GM21423 (cell line): ENCODE measurements around the gene USP17L28.
"Not testable (repeated sequence)": the region's sequence is repeated elsewhere in the genome, so short reads cannot be mapped to it uniquely, and the experiment has no call there.

Source experiments
- ATAC-seq: cut with Tn5 transposase; IDR thresholded peaks from one replicate; pipeline ENCODE4 v1.9.1; 2021; ENCODE audit warnings: mild to moderate bottlenecking, moderate library complexity; ENCODE audit not compliant: unreplicated experiment

The USP17L28 gene, protein sequence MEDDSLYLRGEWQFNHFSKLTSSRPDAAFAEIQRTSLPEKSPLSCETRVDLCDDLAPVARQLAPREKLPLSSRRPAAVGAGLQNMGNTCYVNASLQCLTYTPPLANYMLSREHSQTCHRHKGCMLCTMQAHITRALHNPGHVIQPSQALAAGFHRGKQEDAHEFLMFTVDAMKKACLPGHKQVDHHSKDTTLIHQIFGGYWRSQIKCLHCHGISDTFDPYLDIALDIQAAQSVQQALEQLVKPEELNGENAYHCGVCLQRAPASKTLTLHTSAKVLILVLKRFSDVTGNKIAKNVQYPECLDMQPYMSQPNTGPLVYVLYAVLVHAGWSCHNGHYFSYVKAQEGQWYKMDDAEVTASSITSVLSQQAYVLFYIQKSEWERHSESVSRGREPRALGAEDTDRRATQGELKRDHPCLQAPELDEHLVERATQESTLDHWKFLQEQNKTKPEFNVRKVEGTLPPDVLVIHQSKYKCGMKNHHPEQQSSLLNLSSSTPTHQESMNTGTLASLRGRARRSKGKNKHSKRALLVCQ

DNA sequence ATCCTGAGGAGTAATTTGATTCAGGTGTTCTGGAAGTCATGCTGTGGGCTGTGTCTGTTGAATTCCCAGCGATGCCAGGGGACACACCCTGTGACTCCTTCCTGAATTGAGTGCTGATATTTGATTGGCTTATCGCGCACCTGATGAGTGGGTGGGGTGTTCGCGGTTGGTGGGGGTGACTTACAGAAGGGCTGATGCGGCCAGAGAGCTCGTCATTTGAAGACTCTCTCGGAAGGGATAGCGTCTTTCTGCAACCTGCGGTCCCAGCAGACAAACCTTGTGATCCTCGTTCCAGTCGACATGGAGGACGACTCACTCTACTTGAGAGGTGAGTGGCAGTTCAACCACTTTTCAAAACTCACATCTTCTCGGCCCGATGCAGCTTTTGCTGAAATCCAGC, at the start of gene USP17L28:
USP17L28 (plus strand) TSS at position 301 of the 400 bp plus-strand sequence; CDS start at position 301, 0 bp downstream.
- ATAC-seq: not testable (repeated sequence)

DNA sequence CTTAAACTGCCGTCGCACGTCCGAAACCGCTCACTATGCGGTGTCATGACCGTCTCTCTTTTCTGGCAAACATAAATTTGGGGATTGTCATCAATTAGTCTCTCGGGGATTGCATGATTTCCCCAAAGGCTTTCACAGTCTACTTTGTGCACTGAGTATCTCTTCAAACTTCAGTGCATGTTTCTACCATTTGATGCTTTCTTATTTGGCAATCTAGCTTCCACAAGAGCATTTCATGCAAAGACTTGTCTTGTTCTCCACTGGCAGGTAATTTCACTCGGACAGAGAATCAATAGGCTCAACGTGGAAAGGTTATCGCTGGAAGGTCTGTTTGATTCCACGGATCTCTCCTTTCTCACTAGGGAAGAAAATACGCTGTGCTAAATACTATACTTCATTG, 24.5 kb upstream of the USP17L28 start:
- ATAC-seq: not testable (repeated sequence)

DNA sequence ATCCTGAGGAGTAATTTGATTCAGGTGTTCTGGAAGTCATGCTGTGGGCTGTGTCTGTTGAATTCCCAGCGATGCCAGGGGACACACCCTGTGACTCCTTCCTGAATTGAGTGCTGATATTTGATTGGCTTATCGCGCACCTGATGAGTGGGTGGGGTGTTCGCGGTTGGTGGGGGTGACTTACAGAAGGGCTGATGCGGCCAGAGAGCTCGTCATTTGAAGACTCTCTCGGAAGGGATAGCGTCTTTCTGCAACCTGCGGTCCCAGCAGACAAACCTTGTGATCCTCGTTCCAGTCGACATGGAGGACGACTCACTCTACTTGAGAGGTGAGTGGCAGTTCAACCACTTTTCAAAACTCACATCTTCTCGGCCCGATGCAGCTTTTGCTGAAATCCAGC, 23.8 kb upstream of the USP17L28 start, which contains the start of gene USP17L24:
USP17L24 (plus strand) TSS at position 301 of the 400 bp plus-strand sequence; CDS start at position 301, 0 bp downstream.
- ATAC-seq: not testable (repeated sequence)

DNA sequence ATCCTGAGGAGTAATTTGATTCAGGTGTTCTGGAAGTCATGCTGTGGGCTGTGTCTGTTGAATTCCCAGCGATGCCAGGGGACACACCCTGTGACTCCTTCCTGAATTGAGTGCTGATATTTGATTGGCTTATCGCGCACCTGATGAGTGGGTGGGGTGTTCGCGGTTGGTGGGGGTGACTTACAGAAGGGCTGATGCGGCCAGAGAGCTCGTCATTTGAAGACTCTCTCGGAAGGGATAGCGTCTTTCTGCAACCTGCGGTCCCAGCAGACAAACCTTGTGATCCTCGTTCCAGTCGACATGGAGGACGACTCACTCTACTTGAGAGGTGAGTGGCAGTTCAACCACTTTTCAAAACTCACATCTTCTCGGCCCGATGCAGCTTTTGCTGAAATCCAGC, 19.1 kb upstream of the USP17L28 start, which contains the start of gene USP17L25:
USP17L25 (plus strand) TSS at position 301 of the 400 bp plus-strand sequence; CDS start at position 301, 0 bp downstream.
- ATAC-seq: not testable (repeated sequence)

DNA sequence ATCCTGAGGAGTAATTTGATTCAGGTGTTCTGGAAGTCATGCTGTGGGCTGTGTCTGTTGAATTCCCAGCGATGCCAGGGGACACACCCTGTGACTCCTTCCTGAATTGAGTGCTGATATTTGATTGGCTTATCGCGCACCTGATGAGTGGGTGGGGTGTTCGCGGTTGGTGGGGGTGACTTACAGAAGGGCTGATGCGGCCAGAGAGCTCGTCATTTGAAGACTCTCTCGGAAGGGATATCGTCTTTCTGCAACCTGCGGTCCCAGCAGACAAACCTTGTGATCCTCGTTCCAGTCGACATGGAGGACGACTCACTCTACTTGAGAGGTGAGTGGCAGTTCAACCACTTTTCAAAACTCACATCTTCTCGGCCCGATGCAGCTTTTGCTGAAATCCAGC, 14.3 kb upstream of the USP17L28 start, which contains the start of gene USP17L26:
USP17L26 (plus strand) TSS at position 301 of the 400 bp plus-strand sequence; CDS start at position 301, 0 bp downstream.
- ATAC-seq: not testable (repeated sequence)

DNA sequence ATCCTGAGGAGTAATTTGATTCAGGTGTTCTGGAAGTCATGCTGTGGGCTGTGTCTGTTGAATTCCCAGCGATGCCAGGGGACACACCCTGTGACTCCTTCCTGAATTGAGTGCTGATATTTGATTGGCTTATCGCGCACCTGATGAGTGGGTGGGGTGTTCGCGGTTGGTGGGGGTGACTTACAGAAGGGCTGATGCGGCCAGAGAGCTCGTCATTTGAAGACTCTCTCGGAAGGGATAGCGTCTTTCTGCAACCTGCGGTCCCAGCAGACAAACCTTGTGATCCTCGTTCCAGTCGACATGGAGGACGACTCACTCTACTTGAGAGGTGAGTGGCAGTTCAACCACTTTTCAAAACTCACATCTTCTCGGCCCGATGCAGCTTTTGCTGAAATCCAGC, 9.6 kb upstream of the USP17L28 start, which contains the start of gene USP17L5:
USP17L5 (plus strand) TSS at position 301 of the 400 bp plus-strand sequence; CDS start at position 301, 0 bp downstream.
- not testable (repeated sequence) for ATAC-seq

DNA sequence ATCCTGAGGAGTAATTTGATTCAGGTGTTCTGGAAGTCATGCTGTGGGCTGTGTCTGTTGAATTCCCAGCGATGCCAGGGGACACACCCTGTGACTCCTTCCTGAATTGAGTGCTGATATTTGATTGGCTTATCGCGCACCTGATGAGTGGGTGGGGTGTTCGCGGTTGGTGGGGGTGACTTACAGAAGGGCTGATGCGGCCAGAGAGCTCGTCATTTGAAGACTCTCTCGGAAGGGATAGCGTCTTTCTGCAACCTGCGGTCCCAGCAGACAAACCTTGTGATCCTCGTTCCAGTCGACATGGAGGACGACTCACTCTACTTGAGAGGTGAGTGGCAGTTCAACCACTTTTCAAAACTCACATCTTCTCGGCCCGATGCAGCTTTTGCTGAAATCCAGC, 4.8 kb upstream of the USP17L28 start, which contains the start of gene USP17L27:
USP17L27 (plus strand) TSS at position 301 of the 400 bp plus-strand sequence; CDS start at position 301, 0 bp downstream.
- ATAC-seq: not testable (repeated sequence)

DNA sequence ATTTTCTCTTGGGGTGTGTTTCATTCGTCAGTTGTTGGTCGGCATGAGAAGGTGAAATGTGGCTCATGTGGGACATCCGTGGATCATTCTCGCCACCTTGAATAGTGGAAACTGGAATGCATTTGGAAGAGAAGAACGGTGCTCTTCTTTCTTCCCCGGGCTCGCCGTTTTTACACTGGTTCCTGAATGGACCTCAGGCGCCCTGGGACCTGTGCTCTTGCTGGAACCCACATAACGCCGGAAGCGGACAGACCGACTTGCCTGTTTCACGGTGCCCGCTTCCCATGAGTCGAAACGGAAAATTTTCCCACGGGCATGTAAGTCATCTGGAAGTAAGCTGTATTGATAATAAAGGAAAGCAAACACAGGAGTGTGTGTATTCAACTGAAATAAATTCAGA, 2.2 kb downstream of the USP17L28 start:
- not testable (repeated sequence) for ATAC-seq

DNA sequence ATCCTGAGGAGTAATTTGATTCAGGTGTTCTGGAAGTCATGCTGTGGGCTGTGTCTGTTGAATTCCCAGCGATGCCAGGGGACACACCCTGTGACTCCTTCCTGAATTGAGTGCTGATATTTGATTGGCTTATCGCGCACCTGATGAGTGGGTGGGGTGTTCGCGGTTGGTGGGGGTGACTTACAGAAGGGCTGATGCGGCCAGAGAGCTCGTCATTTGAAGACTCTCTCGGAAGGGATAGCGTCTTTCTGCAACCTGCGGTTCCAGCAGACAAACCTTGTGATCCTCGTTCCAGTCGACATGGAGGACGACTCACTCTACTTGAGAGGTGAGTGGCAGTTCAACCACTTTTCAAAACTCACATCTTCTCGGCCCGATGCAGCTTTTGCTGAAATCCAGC, 4.6 kb downstream of the USP17L28 start, which contains the start of gene USP17L29:
USP17L29 (plus strand) TSS at position 301 of the 400 bp plus-strand sequence; CDS start at position 301, 0 bp downstream.
- ATAC-seq: not testable (repeated sequence)

DNA sequence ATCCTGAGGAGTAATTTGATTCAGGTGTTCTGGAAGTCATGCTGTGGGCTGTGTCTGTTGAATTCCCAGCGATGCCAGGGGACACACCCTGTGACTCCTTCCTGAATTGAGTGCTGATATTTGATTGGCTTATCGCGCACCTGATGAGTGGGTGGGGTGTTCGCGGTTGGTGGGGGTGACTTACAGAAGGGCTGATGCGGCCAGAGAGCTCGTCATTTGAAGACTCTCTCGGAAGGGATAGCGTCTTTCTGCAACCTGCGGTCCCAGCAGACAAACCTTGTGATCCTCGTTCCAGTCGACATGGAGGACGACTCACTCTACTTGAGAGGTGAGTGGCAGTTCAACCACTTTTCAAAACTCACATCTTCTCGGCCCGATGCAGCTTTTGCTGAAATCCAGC, 14.1 kb downstream of the USP17L28 start, which contains the start of gene USP17L30:
USP17L30 (plus strand) TSS at position 301 of the 400 bp plus-strand sequence; CDS start at position 301, 0 bp downstream.
- not testable (repeated sequence) for ATAC-seq

DNA sequence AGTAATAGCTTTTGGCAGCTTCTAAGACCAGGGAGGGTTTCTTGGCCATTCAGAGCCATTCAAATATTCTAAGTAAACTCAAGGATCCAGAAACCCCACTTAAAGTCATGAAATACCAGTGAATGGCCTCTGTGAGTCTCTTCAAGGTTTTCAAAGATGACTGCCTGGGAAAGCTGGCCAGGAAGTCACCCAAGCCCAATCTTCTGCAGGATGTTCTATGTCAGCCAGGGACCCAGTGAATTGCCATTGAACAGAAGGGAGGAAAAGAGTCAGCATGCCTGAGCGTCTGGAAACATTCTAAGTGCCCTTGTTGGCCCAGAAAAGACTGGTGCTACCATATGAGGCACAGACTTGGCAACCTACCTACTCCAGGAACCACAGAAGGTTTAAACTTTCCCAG, 31.2 kb downstream of the USP17L28 start:
- ATAC-seq: not testable (repeated sequence)

DNA sequence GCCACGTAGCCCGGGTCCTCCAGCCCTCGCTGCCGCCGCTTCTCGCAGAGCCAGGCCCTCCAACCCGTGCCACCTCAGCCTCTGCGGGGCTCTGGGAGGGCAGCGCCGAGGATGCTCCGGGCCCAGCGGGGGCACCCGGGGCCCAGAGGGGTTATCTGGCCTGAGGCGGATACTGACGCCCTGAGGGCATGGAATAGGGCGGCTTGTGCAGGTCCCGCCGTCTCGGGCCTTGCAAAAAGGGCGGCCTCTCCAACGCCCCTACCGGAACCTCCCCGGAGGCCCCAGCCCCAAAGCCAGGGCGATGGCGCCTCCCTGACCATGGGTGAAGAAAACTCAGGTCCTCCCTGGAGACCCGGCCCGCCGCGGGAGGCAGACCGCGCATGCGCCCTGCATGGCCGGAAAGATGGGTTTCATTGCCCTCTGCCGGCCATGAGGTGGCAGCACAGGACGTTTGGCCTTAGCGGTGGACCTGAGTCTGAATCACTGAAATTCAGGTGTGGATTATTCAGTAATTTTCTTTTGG, 32.4 kb downstream of the USP17L28 start:
- ATAC-seq: not testable (repeated sequence)

DNA sequence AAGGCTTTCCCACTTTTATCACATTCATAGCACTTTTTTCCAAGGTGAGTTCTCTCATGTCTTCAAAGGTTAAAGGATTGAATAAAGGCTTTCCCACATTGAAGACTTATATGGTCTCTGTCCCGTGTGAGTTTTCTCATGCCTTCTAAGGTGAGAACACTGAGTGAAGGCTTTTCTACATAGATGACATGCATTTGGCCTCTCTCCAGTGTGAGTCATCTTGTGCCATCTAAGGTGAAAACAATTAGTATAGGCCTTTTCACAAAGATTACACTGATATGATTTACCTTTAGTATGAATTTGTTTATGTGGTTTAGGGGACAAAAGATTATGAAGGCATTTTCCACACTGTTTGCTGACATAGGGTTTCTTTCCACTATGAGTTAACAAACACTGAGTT, 35.4 kb downstream of the USP17L28 start:
- no peak for ATAC-seq

DNA sequence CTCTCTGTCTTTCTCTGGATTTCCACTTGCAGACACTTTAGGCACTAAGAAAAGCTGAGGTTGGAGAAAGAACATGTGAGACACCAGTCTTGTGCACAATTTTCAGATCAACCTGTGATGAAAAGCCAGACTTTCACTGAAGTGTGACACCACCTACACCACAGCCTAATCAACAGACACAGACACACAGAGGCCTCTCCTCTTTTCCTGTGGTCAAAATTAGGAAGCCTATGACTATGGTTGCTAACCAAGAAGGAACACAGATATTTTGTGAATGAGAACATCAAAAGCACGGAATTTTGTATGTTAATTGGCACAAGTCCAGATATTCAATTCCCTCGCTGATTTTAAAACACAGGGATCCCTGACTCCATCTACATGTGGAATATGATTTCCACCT, 40.3 kb downstream of the USP17L28 start:
- ATAC-seq: not testable (repeated sequence)
